Activated naive CD4-positive, alpha-beta T cell treated with anti-CD3 and anti-CD28 coated beads, Interleukin-2, amount 50 U/mL, for 24 hours (primary cell): Measurements from ENCODE around the gene PIEZO2.
A peak's percentile ranks its signal among the peaks of the same experiment; 100 is the strongest.

ENCODE experiments used
- H3K27ac Mint-ChIP-seq: one replicate; pipeline ENCODE4 v1.8.0; 2021; ENCODE audit warnings: mild to moderate bottlenecking, mixed read lengths
- H3K27me3 Mint-ChIP-seq: one replicate; pipeline ENCODE4 v1.8.0; 2021; ENCODE audit warnings: mixed read lengths
- H3K36me3 Mint-ChIP-seq: one replicate; pipeline ENCODE4 v1.8.0; 2021; ENCODE audit warnings: mixed read lengths
- H3K4me1 Mint-ChIP-seq: one replicate; pipeline ENCODE4 v1.8.0; 2021; ENCODE audit warnings: mixed read lengths
- H3K4me3 Mint-ChIP-seq: one replicate; pipeline ENCODE4 v1.8.0; 2021; ENCODE audit warnings: mild to moderate bottlenecking, mixed read lengths
- H3K9me3 Mint-ChIP-seq: one replicate; pipeline ENCODE4 v1.8.0; 2021; ENCODE audit warnings: mixed read lengths

Gene PIEZO2

DNA sequence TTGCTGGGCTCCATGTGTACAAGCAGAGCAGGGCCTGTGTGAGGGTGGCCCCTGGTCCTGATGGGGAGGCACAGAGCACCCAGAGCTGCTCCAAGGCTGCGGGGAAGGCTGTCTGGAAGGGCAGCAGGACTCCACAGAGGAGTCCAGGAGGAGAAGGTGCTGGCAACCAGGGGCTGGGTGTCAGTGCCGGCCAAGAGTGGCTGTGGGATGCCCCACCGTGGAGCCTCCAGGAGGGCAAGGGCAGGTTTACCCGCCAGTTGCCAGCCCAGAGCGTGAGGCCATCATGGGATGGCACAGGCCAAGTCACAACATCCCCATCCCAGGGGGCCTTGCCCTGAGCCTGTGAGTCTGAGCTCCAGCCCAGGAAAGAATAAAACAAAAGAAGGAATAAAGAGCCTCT, 381.7 kb downstream of the PIEZO2 start:
- Mint-ChIP-seq H3K9me3 (no peaks in the 10 kb centered on the region), H3K27me3 (no peaks in the 10 kb centered on the region), H3K27ac (peak overlapping the region; percentile 19), H3K4me3 (no peak overlapping the region), H3K36me3 (no peaks in the 10 kb centered on the region), H3K4me1 (no peaks in the 10 kb centered on the region)

DNA sequence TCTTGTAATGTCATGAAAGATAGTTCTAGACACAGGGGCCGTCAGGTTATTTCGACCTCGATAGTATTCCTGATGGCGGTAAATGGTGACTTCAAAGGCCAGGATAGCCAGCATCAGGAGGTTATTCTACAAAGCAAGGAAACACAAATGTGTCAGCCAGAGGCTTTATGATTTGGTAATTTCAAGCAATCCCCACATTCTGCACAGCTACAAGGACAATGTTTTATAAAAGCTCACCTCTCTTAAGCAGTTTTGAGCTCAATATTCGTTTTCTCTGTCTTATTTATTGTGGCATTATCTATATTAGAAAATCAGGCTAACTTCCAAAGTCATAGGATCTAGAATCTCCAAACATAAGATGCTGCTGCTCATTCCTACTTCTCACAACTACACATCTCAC, 388.4 kb downstream of the PIEZO2 start:
- H3K4me1 Mint-ChIP-seq = no peaks in the 10 kb centered on the region
- no peaks in the 10 kb centered on the region for H3K27me3 Mint-ChIP-seq
- no peak overlapping the region for H3K27ac Mint-ChIP-seq
- no peak overlapping the region for H3K4me3 Mint-ChIP-seq
- no peaks in the 10 kb centered on the region for H3K9me3 Mint-ChIP-seq
- H3K36me3 Mint-ChIP-seq = no peaks in the 10 kb centered on the region

DNA sequence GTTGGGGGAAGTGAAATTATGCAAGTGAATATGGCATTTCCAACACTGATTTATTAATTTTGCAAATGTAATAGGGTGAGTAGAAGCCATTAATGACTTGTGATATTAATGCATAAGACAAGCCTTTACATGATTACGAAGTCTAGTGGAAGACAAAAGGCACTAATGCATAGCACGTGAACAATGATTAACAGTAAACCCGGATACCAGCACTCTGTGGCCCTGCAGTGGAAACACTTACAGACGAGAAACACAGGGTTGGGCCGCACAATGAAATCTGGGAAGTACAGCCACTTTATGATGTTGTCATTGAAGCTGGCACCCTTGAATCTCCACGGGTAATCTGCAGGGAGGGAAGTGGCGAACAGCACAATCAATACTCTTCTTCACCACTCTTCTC, 390.1 kb downstream of the PIEZO2 start:
- H3K27ac Mint-ChIP-seq = no peak overlapping the region
- no peaks in the 10 kb centered on the region for H3K4me1 Mint-ChIP-seq

DNA sequence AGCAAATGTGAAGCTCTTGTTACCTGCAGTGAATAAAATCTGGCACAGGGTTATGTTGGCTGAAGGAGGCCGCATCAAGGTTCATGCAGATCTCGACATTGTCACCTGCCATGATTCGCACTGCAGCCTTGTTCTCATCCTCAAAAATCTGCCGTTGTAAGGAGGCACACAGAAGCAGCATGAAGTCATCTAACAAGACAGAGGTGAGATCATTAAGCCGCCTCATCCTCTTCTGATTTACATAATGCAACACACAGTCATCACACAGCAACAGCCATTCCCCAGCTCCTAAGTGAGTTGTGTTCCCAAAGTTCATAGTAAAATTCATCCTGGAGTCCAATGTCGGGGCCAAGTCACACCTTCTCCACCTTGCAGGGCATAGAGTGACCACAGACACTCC, 391.4 kb downstream of the PIEZO2 start:
- H3K9me3 Mint-ChIP-seq = no peaks in the 10 kb centered on the region
- H3K27me3 Mint-ChIP-seq = no peaks in the 10 kb centered on the region
- H3K36me3 Mint-ChIP-seq = no peaks in the 10 kb centered on the region
- no peak overlapping the region for H3K27ac Mint-ChIP-seq
- no peaks in the 10 kb centered on the region for H3K4me1 Mint-ChIP-seq
- H3K4me3 Mint-ChIP-seq = no peak overlapping the region

More for the DNA sequence above, 390.1 kb downstream of the PIEZO2 start:
- Mint-ChIP-seq H3K27me3 (no peaks in the 10 kb centered on the region), H3K4me3 (no peak overlapping the region), H3K9me3 (no peaks in the 10 kb centered on the region), H3K36me3 (no peaks in the 10 kb centered on the region)

DNA sequence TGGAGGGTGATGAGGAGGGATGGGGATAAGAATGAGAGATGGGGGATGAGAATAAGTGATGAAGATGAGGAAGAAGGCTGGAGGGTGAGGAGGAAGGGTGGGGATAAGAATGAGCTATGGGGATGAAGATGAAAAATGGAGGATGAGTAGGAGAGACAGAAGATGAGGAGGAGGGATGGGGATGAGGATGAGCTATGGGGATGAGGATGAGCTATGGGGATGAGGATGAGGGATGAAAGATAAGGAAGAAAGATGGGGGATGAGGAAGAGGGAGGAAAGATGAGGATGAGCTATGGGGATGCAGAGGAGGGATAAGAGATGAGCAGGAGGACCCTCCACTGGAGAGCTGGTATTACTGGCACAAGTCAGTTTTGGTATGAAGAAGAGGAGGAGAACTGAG, 392.0 kb downstream of the PIEZO2 start:
- Mint-ChIP-seq H3K9me3 (no peaks in the 10 kb centered on the region), H3K4me1 (no peaks in the 10 kb centered on the region), H3K27me3 (peaks cover 1% of the 10 kb centered on the region), H3K36me3 (no peaks in the 10 kb centered on the region), H3K27ac (no peak overlapping the region), H3K4me3 (no peak overlapping the region)

DNA sequence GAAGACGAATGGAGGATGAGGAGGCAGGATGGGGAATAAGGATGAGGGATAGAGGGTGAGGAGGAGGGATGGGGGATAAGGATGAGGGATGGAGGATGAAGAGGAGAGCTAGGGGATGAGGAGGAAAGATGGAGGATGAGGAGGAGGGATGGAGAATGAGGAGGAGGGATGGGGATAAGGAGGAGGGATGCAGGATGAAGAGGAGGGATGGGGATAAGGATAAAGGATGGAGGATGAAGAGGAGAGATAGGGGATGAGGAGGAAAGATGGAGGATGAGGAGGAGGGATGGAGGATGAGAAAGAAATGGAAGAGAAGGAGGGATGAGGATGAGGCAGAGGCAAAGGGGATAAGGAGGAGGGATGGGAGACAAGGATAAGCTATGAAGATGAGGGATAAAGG, 393.5 kb downstream of the PIEZO2 start:
- Mint-ChIP-seq H3K36me3 (no peaks in the 10 kb centered on the region), H3K4me1 (no peaks in the 10 kb centered on the region), H3K4me3 (no peak overlapping the region), H3K27me3 (peaks cover 1% of the 10 kb centered on the region), H3K27ac (no peak overlapping the region), H3K9me3 (no peaks in the 10 kb centered on the region)

DNA sequence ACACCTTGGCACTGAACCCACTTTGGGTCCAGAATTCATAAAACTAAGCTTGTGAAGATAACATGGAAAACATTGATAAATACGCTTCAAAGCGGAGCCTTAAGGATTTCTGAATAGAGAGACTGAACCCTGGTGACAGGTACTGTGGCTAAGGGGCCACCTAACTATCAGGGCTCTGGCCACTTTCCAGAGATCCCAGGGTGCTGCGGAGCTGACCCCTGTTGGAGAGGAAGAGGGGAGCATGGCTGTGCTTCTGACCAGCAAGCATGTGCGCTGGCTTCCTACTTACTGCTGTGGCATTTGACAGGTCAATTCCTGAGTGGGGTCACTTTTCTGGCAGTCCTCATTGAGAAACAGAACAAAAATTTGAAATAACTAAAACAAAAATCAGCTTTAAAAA, 395.2 kb downstream of the PIEZO2 start:
- H3K36me3 Mint-ChIP-seq = no peaks in the 10 kb centered on the region
- no peak overlapping the region for H3K4me3 Mint-ChIP-seq
- H3K4me1 Mint-ChIP-seq = no peaks in the 10 kb centered on the region
- no peak overlapping the region for H3K27ac Mint-ChIP-seq
- no peaks in the 10 kb centered on the region for H3K9me3 Mint-ChIP-seq
- peaks cover 4% of the 10 kb centered on the region for H3K27me3 Mint-ChIP-seq

DNA sequence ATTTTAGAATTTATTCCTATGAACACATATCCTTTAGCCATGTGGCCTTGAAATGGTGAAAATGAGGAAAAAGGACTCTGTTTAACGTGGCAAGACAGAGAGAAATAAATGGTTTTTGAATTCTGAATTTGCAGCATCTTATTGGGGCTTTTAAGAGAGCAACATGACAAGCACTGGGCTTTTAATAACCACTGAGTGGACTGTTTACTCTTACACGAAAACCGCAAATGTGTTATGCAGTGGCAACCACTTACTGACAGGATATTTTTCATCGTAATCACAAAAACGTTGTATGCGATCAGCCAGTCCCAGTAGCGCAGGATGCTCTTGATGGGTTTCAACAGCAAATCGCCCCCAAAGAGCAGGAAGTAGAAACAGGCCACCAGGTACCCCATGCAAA, 397.0 kb downstream of the PIEZO2 start:
- Mint-ChIP-seq H3K27me3 (peaks cover 4% of the 10 kb centered on the region), H3K36me3 (no peaks in the 10 kb centered on the region), H3K27ac (no peak overlapping the region), H3K4me3 (no peak overlapping the region), H3K9me3 (no peaks in the 10 kb centered on the region), H3K4me1 (no peaks in the 10 kb centered on the region)

DNA sequence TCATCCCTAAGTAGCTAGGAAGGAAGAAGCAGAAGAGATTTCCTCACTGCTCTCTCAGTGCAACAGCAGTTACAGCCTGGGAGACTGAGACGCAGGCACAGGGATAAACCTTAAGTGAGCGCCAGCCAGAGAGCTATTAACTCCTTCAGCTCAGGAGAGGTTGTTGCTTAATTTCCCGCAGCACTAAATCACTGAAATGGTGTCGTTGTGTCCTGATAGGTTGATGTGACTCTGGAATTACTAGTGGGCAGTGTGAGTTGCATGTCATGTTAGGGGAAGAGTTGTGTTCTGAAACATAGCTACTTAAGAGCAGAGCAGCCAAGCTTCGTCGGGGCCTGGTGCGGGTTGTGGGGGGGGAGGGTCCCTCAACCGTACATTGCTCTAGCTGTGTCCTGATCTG, 397.7 kb downstream of the PIEZO2 start:
- Mint-ChIP-seq H3K27me3 (peaks cover 4% of the 10 kb centered on the region), H3K9me3 (no peaks in the 10 kb centered on the region), H3K36me3 (no peaks in the 10 kb centered on the region), H3K27ac (no peak overlapping the region), H3K4me1 (no peaks in the 10 kb centered on the region), H3K4me3 (no peak overlapping the region)

DNA sequence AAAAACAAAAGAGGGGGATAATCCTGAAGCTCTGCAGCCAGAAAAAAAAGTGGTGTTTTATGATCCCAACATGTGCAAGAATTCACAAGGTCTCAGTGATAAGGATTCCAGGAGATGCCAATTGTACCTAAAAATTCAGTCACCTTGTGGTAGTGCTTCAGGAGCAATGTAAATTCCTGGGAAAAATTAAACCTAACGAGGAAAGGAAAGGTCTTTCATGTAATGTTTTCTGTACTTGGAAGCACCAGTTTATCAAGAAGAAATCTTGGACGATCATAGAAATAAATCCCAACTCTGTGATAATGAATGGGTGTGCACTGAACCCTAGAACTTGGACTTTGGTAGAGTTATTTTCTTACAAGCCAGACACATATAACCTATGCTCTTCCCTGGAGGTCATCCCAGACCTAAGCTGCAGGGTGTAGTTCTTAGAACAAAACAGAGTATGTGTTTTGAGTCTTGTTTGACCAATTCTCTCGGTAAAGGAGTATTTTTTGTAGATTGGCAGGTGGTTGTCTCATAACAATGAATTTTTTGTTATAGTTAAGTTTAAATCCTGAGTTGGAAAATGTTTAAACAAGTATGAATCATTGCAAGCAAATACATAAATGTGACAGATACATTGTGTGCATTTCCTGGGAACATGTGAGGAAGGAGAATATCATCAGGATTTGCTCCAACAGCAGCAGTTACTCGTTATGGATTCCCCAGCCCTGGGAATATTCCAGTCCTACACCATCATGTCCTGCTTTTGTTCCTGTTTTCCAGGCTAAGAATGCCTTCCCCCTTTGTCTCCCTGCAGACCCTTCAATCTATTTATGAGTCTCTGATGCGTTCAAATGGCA, 399.0 kb downstream of the PIEZO2 start:
- H3K27me3 Mint-ChIP-seq = peaks cover 4% of the 10 kb centered on the region
- no peak overlapping the region for H3K4me3 Mint-ChIP-seq

DNA sequence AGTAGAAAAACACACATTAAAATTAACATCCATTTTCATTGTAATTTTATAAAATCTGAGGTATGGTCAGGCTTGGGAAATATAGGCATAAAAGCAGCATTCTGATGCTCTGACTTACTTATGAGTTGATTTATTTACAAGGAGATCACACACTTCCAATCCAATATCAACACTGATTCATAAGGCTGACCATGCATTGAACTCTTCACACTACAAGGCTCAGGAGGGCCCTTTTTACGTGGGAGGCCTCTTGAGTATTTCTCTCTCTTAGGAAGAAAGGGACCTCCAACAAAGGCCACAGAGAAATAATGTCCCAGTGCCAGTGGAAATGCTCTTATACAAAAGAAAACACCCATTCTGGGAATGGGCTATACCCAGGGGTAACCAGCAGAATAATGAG, 400.7 kb downstream of the PIEZO2 start:
- no peaks in the 10 kb centered on the region for H3K9me3 Mint-ChIP-seq
- H3K27ac Mint-ChIP-seq = no peak overlapping the region
- no peak overlapping the region for H3K4me3 Mint-ChIP-seq
- peaks cover 4% of the 10 kb centered on the region for H3K27me3 Mint-ChIP-seq
- H3K36me3 Mint-ChIP-seq = no peaks in the 10 kb centered on the region
- H3K4me1 Mint-ChIP-seq = no peaks in the 10 kb centered on the region

More for the DNA sequence above, 399.0 kb downstream of the PIEZO2 start:
- H3K9me3 Mint-ChIP-seq = no peaks in the 10 kb centered on the region
- H3K36me3 Mint-ChIP-seq = no peaks in the 10 kb centered on the region
- no peaks in the 10 kb centered on the region for H3K4me1 Mint-ChIP-seq
- H3K27ac Mint-ChIP-seq = peak overlapping the region; percentile 48

DNA sequence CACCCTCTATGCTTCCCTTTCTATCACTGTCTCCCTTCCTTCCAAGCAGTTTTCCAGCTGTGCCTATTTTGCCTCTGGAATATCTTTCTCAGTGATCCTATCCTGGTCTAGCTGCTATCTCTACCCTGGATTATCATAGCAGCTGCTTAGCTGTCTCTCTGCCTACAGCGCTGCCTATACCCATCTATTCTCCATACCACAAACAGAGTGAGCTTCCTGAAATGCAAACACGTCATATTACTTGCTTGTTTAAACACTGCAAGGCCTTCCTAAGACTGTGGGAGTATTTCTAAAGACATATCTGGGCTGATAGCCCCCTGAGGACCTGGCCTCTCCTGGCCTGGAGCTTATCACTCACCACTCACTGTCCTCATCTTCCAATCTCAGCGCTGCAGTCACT, 403.4 kb downstream of the PIEZO2 start:
- Mint-ChIP-seq H3K27me3 (peaks cover 2% of the 10 kb centered on the region), H3K36me3 (no peaks in the 10 kb centered on the region), H3K4me1 (no peaks in the 10 kb centered on the region), H3K27ac (no peak overlapping the region), H3K4me3 (no peak overlapping the region), H3K9me3 (no peaks in the 10 kb centered on the region)

DNA sequence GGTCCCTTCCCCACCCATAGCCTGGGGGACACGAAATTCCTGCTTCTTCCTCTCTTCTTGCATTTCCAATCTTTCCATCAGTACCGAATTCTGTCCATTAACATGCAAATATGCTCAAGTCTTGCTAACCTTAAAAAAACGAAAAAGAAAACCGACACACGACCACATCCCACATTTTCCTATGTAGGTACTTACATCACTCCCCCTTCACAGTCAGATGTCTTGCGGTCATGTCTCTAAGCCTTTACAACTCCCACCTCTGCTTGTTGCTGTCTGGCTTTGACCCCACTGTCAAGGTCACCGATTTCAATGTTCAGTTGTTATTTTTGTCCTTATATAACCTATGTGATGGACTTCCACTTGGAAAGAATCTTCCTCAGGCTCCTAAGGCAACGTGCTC, 404.1 kb downstream of the PIEZO2 start:
- H3K4me1 Mint-ChIP-seq = no peaks in the 10 kb centered on the region
- no peaks in the 10 kb centered on the region for H3K27me3 Mint-ChIP-seq
- no peak overlapping the region for H3K27ac Mint-ChIP-seq
- H3K36me3 Mint-ChIP-seq = no peaks in the 10 kb centered on the region
- no peaks in the 10 kb centered on the region for H3K9me3 Mint-ChIP-seq
- H3K4me3 Mint-ChIP-seq = no peak overlapping the region

DNA sequence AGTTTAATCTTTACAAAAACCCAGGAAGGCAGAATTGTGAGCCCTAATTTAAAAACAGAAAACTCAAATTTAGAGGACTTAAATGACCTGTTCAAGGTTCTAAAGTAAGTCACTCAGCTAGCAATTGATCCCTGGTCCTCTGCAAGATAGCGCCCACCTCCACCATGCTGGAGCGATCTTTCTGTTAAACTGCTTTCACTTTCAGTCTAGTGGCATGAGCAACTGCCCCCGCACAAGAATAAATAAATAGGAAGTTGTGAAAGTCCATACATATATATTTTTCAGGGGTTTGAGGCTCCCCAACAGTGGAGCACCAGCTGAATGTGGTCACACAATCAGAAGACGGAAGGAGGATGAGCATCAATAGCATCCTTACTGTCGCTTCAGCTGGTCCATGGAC, 405.6 kb downstream of the PIEZO2 start:
- H3K4me3 Mint-ChIP-seq = no peak overlapping the region
- H3K36me3 Mint-ChIP-seq = no peaks in the 10 kb centered on the region
- H3K9me3 Mint-ChIP-seq = no peaks in the 10 kb centered on the region
- H3K27me3 Mint-ChIP-seq = no peaks in the 10 kb centered on the region
- no peaks in the 10 kb centered on the region for H3K4me1 Mint-ChIP-seq
- no peak overlapping the region for H3K27ac Mint-ChIP-seq

DNA sequence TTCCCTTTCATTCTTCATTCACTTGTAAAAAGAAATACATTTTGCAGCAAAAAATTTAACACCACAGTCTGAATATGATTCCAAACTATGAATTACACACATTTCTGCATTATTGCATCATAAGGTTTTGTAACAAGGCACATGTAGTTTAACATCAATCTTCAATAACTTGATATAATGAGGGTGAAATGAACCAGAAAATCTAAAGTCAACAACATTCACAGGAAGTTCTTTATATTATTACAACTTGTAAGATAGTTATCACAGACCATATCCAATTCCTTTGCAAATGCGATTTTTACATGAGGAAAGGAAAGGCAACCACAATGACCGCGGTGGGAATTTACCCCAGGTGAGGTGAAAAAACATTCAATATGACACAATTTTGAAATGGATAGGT, 410.2 kb downstream of the PIEZO2 start:
- Mint-ChIP-seq H3K4me1 (no peaks in the 10 kb centered on the region), H3K27me3 (no peaks in the 10 kb centered on the region), H3K9me3 (no peaks in the 10 kb centered on the region), H3K4me3 (no peak overlapping the region), H3K36me3 (no peaks in the 10 kb centered on the region), H3K27ac (no peak overlapping the region)

DNA sequence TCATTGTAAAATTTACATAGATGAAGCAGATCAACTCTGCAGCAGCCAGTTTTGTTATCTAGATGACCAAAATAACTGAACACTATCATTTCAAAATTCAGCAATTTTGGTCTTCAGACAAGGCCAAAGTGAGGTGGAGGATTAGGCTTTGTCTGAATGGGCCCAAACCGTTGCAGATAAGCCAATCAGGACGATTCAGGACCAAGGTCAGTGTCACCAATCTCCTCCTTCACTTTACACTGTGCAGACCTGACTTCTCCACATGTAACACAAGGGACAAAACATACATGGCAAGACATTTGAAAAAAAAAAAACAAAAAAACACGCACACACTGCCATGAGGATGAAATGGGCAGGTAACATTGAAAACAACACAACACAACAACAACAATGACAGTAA, 412.4 kb downstream of the PIEZO2 start:
- Mint-ChIP-seq H3K9me3 (peaks cover 5% of the 10 kb centered on the region), H3K4me1 (no peaks in the 10 kb centered on the region), H3K36me3 (no peaks in the 10 kb centered on the region)

DNA sequence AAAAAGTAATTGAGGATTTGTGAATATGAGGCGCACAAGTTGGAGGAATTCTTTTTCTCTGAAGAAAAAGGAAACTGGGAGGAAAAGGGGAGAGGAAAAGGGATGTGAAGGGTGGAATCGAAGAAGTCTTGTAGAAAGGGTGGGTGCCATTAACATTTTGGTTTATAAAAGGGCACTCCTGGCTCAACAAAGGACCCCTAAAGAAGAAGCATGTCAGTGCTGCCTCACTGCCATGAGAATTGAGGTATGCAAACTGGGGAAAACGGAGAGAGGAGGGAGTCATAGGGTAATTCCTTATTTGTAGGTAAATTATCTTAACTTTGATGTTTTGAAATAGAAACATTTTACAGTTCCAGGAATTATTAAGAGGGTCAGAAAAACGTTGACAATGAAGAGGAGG, 416.4 kb downstream of the PIEZO2 start:
- H3K4me1 Mint-ChIP-seq = no peaks in the 10 kb centered on the region
- no peak overlapping the region for H3K27ac Mint-ChIP-seq
- no peaks in the 10 kb centered on the region for H3K27me3 Mint-ChIP-seq
- H3K9me3 Mint-ChIP-seq = peaks cover 5% of the 10 kb centered on the region
- no peak overlapping the region for H3K4me3 Mint-ChIP-seq
- no peaks in the 10 kb centered on the region for H3K36me3 Mint-ChIP-seq

More for the DNA sequence above, 412.4 kb downstream of the PIEZO2 start:
- H3K27ac Mint-ChIP-seq = no peak overlapping the region
- H3K27me3 Mint-ChIP-seq = no peaks in the 10 kb centered on the region
- no peak overlapping the region for H3K4me3 Mint-ChIP-seq
